ENCODE results near the gene BRINP2.

BRINP2 gene

GRCh38 chr1:177282976-177283375, 112.2 kb downstream of the BRINP2 start:
- H3K4me3 ChIP-seq (ENCODE audit: control insufficient read depth, low read depth, low read length) = no peak overlapping the region
- TF ChIP-seq CTCF (IDR thresholded peaks at IDR 0.05; ENCODE audit: control insufficient read depth, insufficient read depth, low read depth, low read length, missing control alignments) = no peak
- no peak for DNase-seq (ENCODE audit: low read depth)

GRCh38 chr1:177283380-177283779, 112.6 kb downstream of the BRINP2 start:
- H3K4me3 ChIP-seq (ENCODE audit: control insufficient read depth, low read depth, low read length) = no peak overlapping the region
- no peak for TF ChIP-seq CTCF (IDR thresholded peaks at IDR 0.05; ENCODE audit: control insufficient read depth, insufficient read depth, low read depth, low read length, missing control alignments)
- DNase-seq (ENCODE audit: low read depth) = no peak

GRCh38 chr1:177286396-177286795, 115.6 kb downstream of the BRINP2 start:
- DNase-seq (ENCODE audit: low read depth) = peak; percentile 4
- TF ChIP-seq CTCF (IDR thresholded peaks at IDR 0.05; ENCODE audit: control insufficient read depth, insufficient read depth, low read depth, low read length, missing control alignments) = no peak
- H3K4me3 ChIP-seq (ENCODE audit: control insufficient read depth, low read depth, low read length) = no peak overlapping the region

GRCh38 chr1:177287270-177287669, 116.5 kb downstream of the BRINP2 start:
- TF ChIP-seq CTCF (IDR thresholded peaks at IDR 0.05; ENCODE audit: control insufficient read depth, insufficient read depth, low read depth, low read length, missing control alignments) = no peak
- no peak overlapping the region for H3K4me3 ChIP-seq (ENCODE audit: control insufficient read depth, low read depth, low read length)
- DNase-seq (ENCODE audit: low read depth) = no peak

- no peak overlapping the region for H3K4me3 ChIP-seq (ENCODE audit: control insufficient read depth, low read depth, low read length)
- DNase-seq (ENCODE audit: low read depth) = no peak
- no peak for TF ChIP-seq CTCF (IDR thresholded peaks at IDR 0.05; ENCODE audit: control insufficient read depth, insufficient read depth, low read depth, low read length, missing control alignments)
These were observed 117.2 kb downstream of the BRINP2 start for GRCh38 chr1:177287994-177288393.

- no peak for DNase-seq (ENCODE audit: low read depth)
- TF ChIP-seq CTCF (IDR thresholded peaks at IDR 0.05; ENCODE audit: control insufficient read depth, insufficient read depth, low read depth, low read length, missing control alignments) = no peak
- H3K4me3 ChIP-seq (ENCODE audit: control insufficient read depth, low read depth, low read length) = no peak overlapping the region
These were observed 118.8 kb downstream of the BRINP2 start for GRCh38 chr1:177289532-177289931.

- no peak for DNase-seq (ENCODE audit: low read depth)
- TF ChIP-seq CTCF (IDR thresholded peaks at IDR 0.05; ENCODE audit: control insufficient read depth, insufficient read depth, low read depth, low read length, missing control alignments) = no peak
- no peak overlapping the region for H3K4me3 ChIP-seq (ENCODE audit: control insufficient read depth, low read depth, low read length)
These were observed 129.7 kb downstream of the BRINP2 start for GRCh38 chr1:177300431-177300830.

Data from AG09309 (cell line).